Fibroblast of lung (primary cell): ENCODE results near the gene AP1AR. TPM values are rescaled to one million over a fixed set of nuclear protein-coding genes. Genes with fewer than 3 reads are reported as not detected.

ENCODE experiments used
- DNase-seq, 2 donors: peaks; one replicate each; pipeline versions ENCODE4 v3.0.0 to v3.0.0-alpha.2; 2010; ENCODE audit warnings: low read depth in 2 of 2
- H2AFZ ChIP-seq: 2 replicates; pipeline ENCODE4 v1.5.1; 2012; ENCODE audit warnings: low read length, control low read depth, inconsistent platforms
- H3K27ac ChIP-seq: 2 replicates; pipeline ENCODE4 v1.5.1; 2011; ENCODE audit warnings: low read length, control low read depth; ENCODE audit not compliant: insufficient read depth
- H3K27me3 ChIP-seq: 2 replicates; pipeline ENCODE4 v1.5.1; 2011; ENCODE audit warnings: mild to moderate bottlenecking, low read length; ENCODE audit not compliant: control insufficient read depth, insufficient read depth
- H3K36me3 ChIP-seq: 2 replicates; pipeline ENCODE4 v1.5.1; 2011; ENCODE audit warnings: low read length; ENCODE audit not compliant: control insufficient read depth, insufficient read depth
- H3K4me1 ChIP-seq: 2 replicates; pipeline ENCODE4 v1.5.1; 2011; ENCODE audit warnings: low read length; ENCODE audit not compliant: control insufficient read depth, insufficient read depth; ENCODE audit errors: extremely low read depth
- H3K4me2 ChIP-seq: 2 replicates; pipeline ENCODE4 v1.5.1; 2011; ENCODE audit warnings: low read length, control low read depth; ENCODE audit not compliant: insufficient read depth; ENCODE audit errors: extremely low read depth
- H3K4me3 ChIP-seq, 4 experiments: fragments of 200-600 bp in 1 of 4; sonication (generic) in 1 of 4; replicated peaks in 1 of 4; 2 replicates each; pipeline ENCODE4 v1.5.1; 2011 to 2016; ENCODE audit warnings: low read length in 4 of 4, low read depth in 3 of 4, mild to moderate bottlenecking in 3 of 4, control low read depth in 2 of 4, inconsistent platforms in 1 of 4, mixed read lengths in 1 of 4; ENCODE audit not compliant: insufficient read depth in 1 of 4; ENCODE audit errors: control extremely low read depth in 1 of 4
- H3K79me2 ChIP-seq: 2 replicates; pipeline ENCODE4 v1.5.1; 2012; ENCODE audit warnings: mild to moderate bottlenecking, low read length, inconsistent platforms; ENCODE audit not compliant: control insufficient read depth, insufficient read depth
- H3K9ac ChIP-seq: 2 replicates; pipeline ENCODE4 v1.5.1; 2011; ENCODE audit warnings: mild to moderate bottlenecking, low read length, control low read depth; ENCODE audit not compliant: insufficient read depth
- H3K9me3 ChIP-seq: 2 replicates; pipeline ENCODE4 v1.5.1; 2012; ENCODE audit warnings: low read depth, low read length; ENCODE audit not compliant: control insufficient read depth, insufficient read depth
- H4K20me1 ChIP-seq: 2 replicates; pipeline ENCODE4 v1.5.1; 2011; ENCODE audit warnings: low read length; ENCODE audit not compliant: control insufficient read depth, insufficient read depth; ENCODE audit errors: extremely low read depth
- CTCF ChIP-seq, 2 donors: IDR thresholded peaks in 1 of 2; conservative IDR thresholded peaks in 1 of 2; 1 replicate in 1 of 2; 2 replicates in 1 of 2; pipeline ENCODE4 v1.5.1; 2011 to 2012; ENCODE audit warnings: low read length in 2 of 2, control low read depth in 1 of 2, inconsistent platforms in 1 of 2, low read depth in 1 of 2, mild to moderate bottlenecking in 1 of 2
- EZH2 ChIP-seq: IDR thresholded peaks from 2 replicates; pipeline ENCODE4 v1.5.1; 2012; ENCODE audit warnings: low read length, control low read depth, mild to moderate bottlenecking; ENCODE audit errors: missing control alignments
- polyA plus RNA-seq, 2 donors: library from polyadenylated mRNA; depleted of rRNA in 1 of 2; stranded (reverse) in 1 of 2; unstranded in 1 of 2; fragments of >200 nt; gene quantifications; 2 replicates each; pipeline ENCODE4 v1.2.1, GENCODE V29; 2011 to 2012; ENCODE audit warnings: missing spikeins in 1 of 2
- total RNA-seq: library from RNA; depleted of rRNA; stranded (reverse); fragments of >200 nt; gene quantifications from 2 replicates; pipeline ENCODE4 v1.2.1, GENCODE V29; 2014

The AP1AR gene
- total and polyA plus RNA-seq, 2 donors (not counting 1 experiment from before 2014, with no cell fraction given) = 8.4 to 30.9 TPM

- H3K27ac ChIP-seq = no peak overlapping the region
- no peak overlapping the region for H3K9ac ChIP-seq
- H3K4me3 ChIP-seq = no peak overlapping the region
- no peak overlapping the region for H3K4me2 ChIP-seq
- no peaks in the 10 kb centered on the region for H4K20me1 ChIP-seq
- H3K79me2 ChIP-seq = peaks cover 3% of the 10 kb centered on the region
- no peaks in the 10 kb centered on the region for H3K36me3 ChIP-seq
- H2AFZ ChIP-seq = no peak overlapping the region
- TF ChIP-seq EZH2 (no peak), CTCF (conservative IDR thresholded peaks at IDR 0.05 in 1 of 2, IDR thresholded peaks at IDR 0.05 in 1 of 2; ENCODE audit: low read depth in 1 of 2, low read length in 2 of 2) (no peak)
- no peak for DNase-seq
- H3K4me1 ChIP-seq = no peaks in the 10 kb centered on the region
- no peaks in the 10 kb centered on the region for H3K9me3 ChIP-seq
- no peaks in the 10 kb centered on the region for H3K27me3 ChIP-seq
Measured at GRCh38 chr4:112238833-112239232, 7.2 kb downstream of the AP1AR start.

- no peaks in the 10 kb centered on the region for H4K20me1 ChIP-seq
- no peaks in the 10 kb centered on the region for H3K9me3 ChIP-seq
- H3K36me3 ChIP-seq = no peaks in the 10 kb centered on the region
- H3K4me2 ChIP-seq = no peak overlapping the region
- peak in 1 of 2 donors; percentile 30 for DNase-seq
- TF ChIP-seq EZH2 = no peak
- TF ChIP-seq CTCF (conservative IDR thresholded peaks at IDR 0.05 in 1 of 2, IDR thresholded peaks at IDR 0.05 in 1 of 2; ENCODE audit: low read depth in 1 of 2, low read length in 2 of 2) = peak; percentile 8 to 39
- no peak overlapping the region for H3K27ac ChIP-seq
- H3K4me1 ChIP-seq = no peaks in the 10 kb centered on the region
- H2AFZ ChIP-seq = no peak overlapping the region
- H3K79me2 ChIP-seq = no peaks in the 10 kb centered on the region
- no peak overlapping the region for H3K4me3 ChIP-seq
- H3K27me3 ChIP-seq = no peaks in the 10 kb centered on the region
- no peak overlapping the region for H3K9ac ChIP-seq
Measured at GRCh38 chr4:112245383-112245782, 13.8 kb downstream of the AP1AR start.

GRCh38 chr4:112247021-112247420, 15.4 kb downstream of the AP1AR start:
- no peaks in the 10 kb centered on the region for H3K27me3 ChIP-seq
- no peak overlapping the region for H3K9ac ChIP-seq
- no peak overlapping the region for H2AFZ ChIP-seq
- no peaks in the 10 kb centered on the region for H3K36me3 ChIP-seq
- H3K79me2 ChIP-seq = no peaks in the 10 kb centered on the region
- H3K27ac ChIP-seq = no peak overlapping the region
- no peak overlapping the region for H3K4me3 ChIP-seq
- no peaks in the 10 kb centered on the region for H4K20me1 ChIP-seq
- no peak overlapping the region for H3K4me2 ChIP-seq
- TF ChIP-seq EZH2 (no peak), CTCF (conservative IDR thresholded peaks at IDR 0.05 in 1 of 2, IDR thresholded peaks at IDR 0.05 in 1 of 2; ENCODE audit: low read depth in 1 of 2, low read length in 2 of 2) (no peak)
- H3K4me1 ChIP-seq = no peaks in the 10 kb centered on the region
- no peak for DNase-seq
- no peaks in the 10 kb centered on the region for H3K9me3 ChIP-seq
